ENCODE data around the gene FOXB2.
"Not testable (repeated sequence)": the region's sequence is repeated elsewhere in the genome, so short reads cannot be mapped to it uniquely, and the experiment has no call there.

Gene FOXB2

DNA sequence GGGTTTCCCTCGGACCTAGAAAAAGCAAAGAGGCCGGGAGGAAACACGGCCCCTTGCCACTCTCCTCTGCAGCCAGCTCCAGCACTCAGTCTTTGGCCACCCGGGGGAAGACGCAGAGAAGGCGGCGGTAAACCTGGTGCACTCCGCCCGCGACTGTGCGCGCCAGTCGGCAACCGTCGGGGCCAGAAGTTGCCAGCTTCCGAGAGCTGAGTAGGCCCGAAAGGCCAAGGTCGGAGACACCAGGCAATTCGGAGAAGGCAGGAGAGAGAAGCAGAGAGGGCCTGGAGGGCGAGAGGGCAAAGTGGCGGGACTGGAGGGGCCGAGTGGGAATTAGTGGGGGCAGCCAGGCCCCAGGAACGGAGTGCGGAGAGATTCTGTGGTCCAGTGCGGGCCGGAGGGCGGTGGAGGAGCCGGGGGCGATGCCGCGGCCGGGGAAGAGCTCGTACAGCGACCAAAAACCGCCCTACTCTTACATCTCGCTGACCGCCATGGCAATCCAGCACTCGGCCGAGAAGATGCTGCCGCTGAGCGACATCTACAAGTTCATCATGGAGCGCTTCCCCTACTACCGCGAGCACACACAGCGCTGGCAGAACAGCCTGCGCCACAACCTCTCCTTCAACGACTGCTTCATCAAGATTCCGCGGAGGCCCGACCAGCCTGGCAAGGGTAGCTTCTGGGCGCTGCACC, at the start of gene FOXB2:
TSS of gene FOXB2 (plus strand) at position 420 of the 690 bp plus-strand sequence. CDS start at position 420, 0 bp downstream.
- no peak for DNase-seq (ENCODE audit: extremely low read depth in 1 of 2, low read depth in 1 of 2)

- no peak for DNase-seq (ENCODE audit: extremely low read depth in 1 of 2, low read depth in 1 of 2)
These were observed 49.7 kb upstream of the FOXB2 start for GRCh38 chr9:76969716-76970115.

- not testable (repeated sequence) for DNase-seq (ENCODE audit: extremely low read depth in 1 of 2, low read depth in 1 of 2)
These were observed 40.6 kb upstream of the FOXB2 start for GRCh38 chr9:76978831-76979230.

DNA sequence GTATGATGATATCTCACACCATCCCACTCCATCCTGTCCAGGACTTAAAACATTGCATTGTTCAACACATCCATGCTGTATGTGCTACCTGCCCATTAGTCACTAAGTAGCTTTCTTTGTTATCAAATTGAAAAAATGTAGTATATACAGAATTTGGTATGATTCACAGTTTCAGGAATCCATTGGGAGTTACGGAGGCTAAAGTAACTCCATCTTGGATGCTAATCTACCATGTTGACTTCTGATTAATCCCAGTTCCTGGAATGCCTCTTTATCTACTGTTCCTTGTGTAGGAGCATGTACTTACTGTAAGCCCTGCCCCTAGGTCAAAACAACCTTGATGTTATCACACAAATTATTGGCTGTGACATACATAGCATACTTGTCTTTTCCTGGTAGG, 38.9 kb upstream of the FOXB2 start:
- DNase-seq (ENCODE audit: extremely low read depth in 1 of 2, low read depth in 1 of 2): no peak

DNA sequence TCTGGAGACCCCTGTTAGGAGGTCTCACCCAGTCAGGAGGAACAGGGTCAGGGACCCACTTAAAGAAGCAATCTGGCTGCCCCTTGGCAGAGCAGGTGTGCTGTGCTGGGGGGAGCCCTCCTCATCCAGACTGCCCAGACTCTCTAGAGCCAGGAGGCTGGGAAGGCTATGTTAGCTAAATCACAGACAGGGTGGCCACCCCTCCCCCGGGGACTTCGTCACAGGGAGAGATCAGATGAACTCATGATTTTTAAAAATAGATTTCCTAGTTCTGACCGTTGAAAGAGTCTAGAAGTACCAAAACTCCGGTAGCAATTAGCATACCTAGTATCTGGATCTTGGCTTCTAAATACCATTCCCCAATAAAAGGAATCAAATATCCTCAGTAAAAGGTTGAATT, 35.0 kb upstream of the FOXB2 start:
- DNase-seq (ENCODE audit: extremely low read depth in 1 of 2, low read depth in 1 of 2): no peak

GRCh38 chr9:76985581-76985980, 33.9 kb upstream of the FOXB2 start:
- no peak for DNase-seq (ENCODE audit: extremely low read depth in 1 of 2, low read depth in 1 of 2)

DNA sequence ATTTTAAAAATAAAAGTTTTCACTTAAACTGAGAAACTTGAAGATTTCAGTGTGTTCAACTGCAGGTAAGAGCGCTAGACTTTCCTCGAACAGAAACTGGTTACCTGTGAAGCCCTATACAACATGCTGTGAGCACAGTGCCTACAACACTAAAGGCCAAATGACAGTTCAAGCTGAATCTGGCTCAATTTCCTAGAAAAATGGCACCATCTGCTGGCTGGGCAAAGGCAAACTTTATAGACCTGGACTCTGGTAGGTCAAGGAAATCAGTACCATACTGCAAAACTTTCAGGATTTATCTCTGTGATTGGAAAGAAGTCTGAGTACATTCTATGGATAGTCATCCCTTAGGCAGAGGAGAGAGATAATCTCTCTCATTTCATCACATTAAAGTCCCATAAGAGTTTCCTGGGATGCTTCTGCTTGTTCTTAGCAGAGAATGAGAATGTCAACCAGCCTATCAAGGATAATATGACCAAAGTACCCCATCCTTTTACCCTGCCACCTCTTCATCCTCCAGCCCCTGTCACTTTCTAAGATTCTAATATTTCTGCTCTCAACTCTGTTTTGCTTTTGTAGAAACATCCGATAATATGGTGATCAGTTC, 31.8 kb upstream of the FOXB2 start:
- no peak for DNase-seq (ENCODE audit: extremely low read depth in 1 of 2, low read depth in 1 of 2)

DNA sequence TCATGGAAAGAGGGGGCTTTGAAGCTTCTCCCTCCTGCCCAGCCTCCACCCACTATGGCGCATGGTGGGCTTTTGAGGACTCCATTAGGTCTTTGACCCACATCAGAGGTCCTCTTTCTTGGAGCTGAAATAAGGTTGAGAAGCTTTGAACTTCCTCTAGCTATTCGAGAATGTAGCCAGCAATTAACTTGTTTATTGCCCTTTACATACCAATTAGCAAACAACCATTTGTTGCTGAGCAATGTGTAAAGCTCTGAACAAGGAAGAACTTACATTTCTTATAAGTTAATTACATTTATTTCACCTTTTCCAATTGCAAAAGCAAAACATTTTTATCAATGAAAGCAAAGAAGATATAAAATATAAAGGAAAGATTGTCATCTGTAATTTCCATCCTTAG, 30.5 kb upstream of the FOXB2 start:
- DNase-seq (ENCODE audit: extremely low read depth in 1 of 2, low read depth in 1 of 2): no peak

- no peak for DNase-seq (ENCODE audit: extremely low read depth in 1 of 2, low read depth in 1 of 2)
These were observed 30.0 kb upstream of the FOXB2 start for GRCh38 chr9:76989501-76989900.

- no peak for DNase-seq (ENCODE audit: extremely low read depth in 1 of 2, low read depth in 1 of 2)
These were observed 22.8 kb upstream of the FOXB2 start for GRCh38 chr9:76996700-76997099.

DNA sequence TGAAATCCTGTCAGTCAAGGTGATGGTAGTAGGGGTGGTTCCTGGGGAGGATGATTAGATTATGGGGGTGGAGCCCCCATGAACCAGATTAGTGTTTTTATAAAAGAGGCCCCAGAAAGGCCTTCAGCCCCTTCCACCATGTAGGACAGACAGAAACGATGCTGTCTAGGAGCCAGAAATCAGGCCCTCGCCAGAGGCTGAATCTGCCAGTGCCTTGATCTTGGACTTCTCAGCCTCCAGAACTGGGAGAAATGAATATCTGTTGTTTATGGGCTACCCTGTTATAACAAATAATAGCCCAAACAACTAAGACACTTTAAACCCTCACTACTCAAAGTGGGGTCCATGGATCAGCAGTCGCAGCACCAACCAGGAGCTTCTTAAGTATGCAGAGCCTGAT, 20.2 kb upstream of the FOXB2 start:
- DNase-seq (ENCODE audit: extremely low read depth in 1 of 2, low read depth in 1 of 2): no peak

GRCh38 chr9:77000330-77000729, 19.1 kb upstream of the FOXB2 start:
- no peak for DNase-seq (ENCODE audit: extremely low read depth in 1 of 2, low read depth in 1 of 2)

DNA sequence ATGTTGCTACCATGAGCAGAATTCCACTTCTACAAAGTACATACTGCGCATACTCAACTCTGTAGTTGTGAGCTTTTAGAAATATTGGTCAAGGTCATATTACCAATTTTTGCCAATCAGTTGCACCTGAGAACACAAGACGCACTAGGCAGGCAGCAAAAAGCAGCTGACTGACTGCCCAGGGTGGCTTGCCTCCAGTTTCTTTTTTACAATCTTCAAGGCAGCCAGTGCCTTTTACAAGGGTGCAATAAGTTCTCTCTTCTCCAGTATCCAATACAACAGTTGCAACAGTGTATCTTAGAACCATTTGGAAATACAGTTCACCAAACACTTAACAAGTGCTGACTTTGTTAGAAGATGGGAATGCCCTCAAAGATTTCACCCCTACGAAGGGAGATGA, 16.1 kb upstream of the FOXB2 start:
- no peak for DNase-seq (ENCODE audit: extremely low read depth in 1 of 2, low read depth in 1 of 2)

GRCh38 chr9:77005216-77005615, 14.2 kb upstream of the FOXB2 start:
- no peak for DNase-seq (ENCODE audit: extremely low read depth in 1 of 2, low read depth in 1 of 2)

GRCh38 chr9:77010527-77010926, 8.9 kb upstream of the FOXB2 start:
- DNase-seq (ENCODE audit: extremely low read depth in 1 of 2, low read depth in 1 of 2): no peak

- peak; percentile 23 to 44 for DNase-seq (ENCODE audit: extremely low read depth in 1 of 2, low read depth in 1 of 2)
These were observed 7.3 kb upstream of the FOXB2 start for GRCh38 chr9:77011973-77012821.

DNA sequence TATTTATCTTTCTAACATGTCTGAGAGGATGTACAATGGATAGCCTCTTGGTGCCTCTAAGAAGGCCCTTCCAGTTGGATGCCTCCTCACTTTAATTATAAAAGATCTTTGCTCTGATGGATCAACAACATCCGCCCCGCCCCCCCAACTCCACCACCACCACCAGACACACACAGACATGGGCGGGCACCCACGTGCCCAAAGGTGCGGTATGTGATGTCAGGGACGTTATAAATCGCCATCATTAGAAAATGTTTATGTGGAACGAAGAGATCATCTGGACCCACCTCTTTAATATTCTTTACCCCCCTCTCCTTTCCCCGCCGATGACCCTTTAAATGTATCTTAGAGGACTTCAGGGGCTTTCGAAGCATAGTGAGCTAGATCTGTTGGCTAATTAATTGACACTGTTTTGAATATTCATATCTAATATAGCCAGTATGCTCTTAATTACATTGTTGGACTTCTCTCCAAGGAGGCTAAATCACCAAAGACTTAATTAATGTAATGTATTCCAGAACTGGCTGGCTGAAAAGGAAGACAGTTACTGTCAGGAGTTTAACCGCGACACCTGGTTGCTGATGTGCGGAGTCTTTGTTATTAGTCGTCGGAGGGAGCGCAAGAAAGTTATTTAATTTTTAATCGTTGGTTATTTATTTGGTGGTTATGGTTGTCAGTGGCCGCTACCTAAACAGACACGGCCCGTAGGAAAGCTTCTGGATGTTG, 6.1 kb upstream of the FOXB2 start:
- DNase-seq (ENCODE audit: extremely low read depth in 1 of 2, low read depth in 1 of 2): no peak

DNA sequence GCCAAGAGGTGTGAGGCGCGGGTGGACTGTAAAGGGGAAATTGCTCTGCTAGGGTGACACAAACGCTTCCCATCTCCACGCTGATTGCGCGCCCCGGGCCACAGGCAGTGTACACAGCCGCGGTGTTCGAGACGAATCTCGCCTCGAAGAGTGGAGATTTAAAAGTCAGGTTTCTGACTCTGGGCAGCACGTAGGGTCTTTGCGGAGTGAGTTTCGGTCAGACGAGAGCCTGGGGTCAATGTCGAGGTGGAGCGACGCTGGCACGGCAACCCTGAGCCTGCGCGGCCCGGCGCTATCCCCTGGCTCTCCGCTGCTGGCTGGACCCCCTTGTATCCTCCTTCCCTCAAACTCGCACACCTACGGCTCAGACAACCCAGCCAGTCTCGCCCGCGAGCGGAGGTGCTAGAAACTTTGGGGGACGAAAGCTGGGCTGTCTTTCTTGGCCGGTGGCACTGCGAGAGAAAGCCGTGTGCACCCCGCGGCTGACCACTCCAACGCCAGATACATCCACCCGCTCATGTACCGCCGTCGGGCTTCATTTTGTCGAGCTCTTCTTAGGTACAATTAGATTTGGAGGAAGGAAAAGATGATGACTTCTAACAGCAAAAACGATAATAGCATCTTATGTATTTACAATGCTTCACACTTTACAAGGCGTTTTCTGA, 5.4 kb upstream of the FOXB2 start:
- DNase-seq (ENCODE audit: extremely low read depth in 1 of 2, low read depth in 1 of 2): no peak

- DNase-seq (ENCODE audit: extremely low read depth in 1 of 2, low read depth in 1 of 2): no peak
These were observed 4.7 kb upstream of the FOXB2 start for GRCh38 chr9:77014597-77015263.
